HCT116 (cell line): ENCODE results near the gene NUP210. TPM values are rescaled to one million over a fixed set of nuclear protein-coding genes. Genes with fewer than 3 reads are reported as not detected.
A peak's percentile ranks its signal among the peaks of the same experiment; 100 is the strongest.

Experiments used
- ATAC-seq: fragments of 200-7000 bp; cut with Tn5 transposase; 2 replicates; pipeline ENCODE4 v1.9.1; 2020; ENCODE audit warnings: mild to moderate bottlenecking, moderate library complexity
- BruUV-seq: library from RNA; stranded (reverse); fragments of 400-500 nt; replicated peaks from 2 replicates; lab custom pipeline; 2021; lab: Mats Ljungman, UMichigan
- CTCF ChIA-PET: fragments of 300-600 bp; sonication (Branson Sonifier 250); formaldehyde crosslinking; loops from one replicate; lab custom pipeline; 2021; ENCODE audit warnings: antibody characterized with exemption; lab: Charles Lee
- POLR2A ChIA-PET: fragments of 300-600, 350-600 bp; sonication (Branson Sonifier 250); formaldehyde crosslinking; loops from one replicate; lab custom pipeline; 2021; ENCODE audit warnings: antibody characterized with exemption; lab: Charles Lee
- RAD21 ChIA-PET, 2 experiments: fragments of 300-600 bp; sonication (Branson Sonifier 250); formaldehyde crosslinking; loops; one replicate each; lab custom pipeline; 2023; ENCODE audit warnings: low total read pairs in 2 of 2; ENCODE audit not compliant: uncharacterized antibody in 2 of 2, unreplicated experiment in 2 of 2, low non-redundant PET in 1 of 2; lab: Charles Lee
- DNase-seq: peaks from one replicate; pipeline ENCODE4 v3.0.0-alpha.2; 2010; ENCODE audit warnings: low read depth, low spot score
- H2AFZ ChIP-seq: fragments of 200-600 bp; shearing (Covaris generic), sonication (generic); 2 replicates; pipeline ENCODE4 v1.6.1; 2017; ENCODE audit warnings: low read depth, mixed run types, mixed read lengths, antibody characterized with exemption, low read length; ENCODE audit not compliant: poor library complexity, severe bottlenecking
- H3K27ac ChIP-seq: 2 replicates; pipeline ENCODE4 v1.5.1; 2012; ENCODE audit warnings: low read depth, low read length
- H3K27me3 ChIP-seq: fragments of 200-600 bp; sonication (generic); 2 replicates; pipeline ENCODE4 v1.6.1; 2016; ENCODE audit warnings: mixed run types, low read length, mixed read lengths; ENCODE audit not compliant: insufficient read depth
- H3K36me3 ChIP-seq, 2 experiments: fragments of 200-500 bp in 1 of 2; fragments of 200-600 bp in 1 of 2; sonication (Bioruptor generic) in 1 of 2; sonication (generic) in 1 of 2; 2 replicates each; pipeline versions ENCODE4 v1.5.1 to v1.6.1; 2014 to 2016; ENCODE audit warnings: low read length in 2 of 2, inconsistent platforms in 1 of 2, mixed read lengths in 1 of 2, mixed run types in 1 of 2; ENCODE audit not compliant: insufficient read depth in 2 of 2, control insufficient read depth in 1 of 2
- H3K4me1 ChIP-seq, 2 experiments: fragments of 200-600 bp in 1 of 2; sonication (generic) in 1 of 2; 2 replicates each; pipeline versions ENCODE4 v1.5.1 to v1.6.1; 2012 to 2017; ENCODE audit warnings: low read length in 2 of 2, inconsistent platforms in 1 of 2, mild to moderate bottlenecking in 1 of 2, mixed read lengths in 1 of 2, mixed run types in 1 of 2, moderate library complexity in 1 of 2; ENCODE audit not compliant: insufficient read depth in 2 of 2, control insufficient read depth in 1 of 2
- H3K4me2 ChIP-seq: fragments of 200-600 bp; sonication (generic); 2 replicates; pipeline ENCODE4 v1.6.1; 2017; ENCODE audit warnings: mixed run types, low read length, mixed read lengths
- H3K4me3 ChIP-seq, 2 experiments: fragments of 200-600 bp in 1 of 2; sonication (generic) in 1 of 2; replicated peaks in 1 of 2; 2 replicates each; pipeline ENCODE4 v1.5.1; 2011 to 2016; ENCODE audit warnings: low read length in 2 of 2, control low read depth in 1 of 2, low read depth in 1 of 2, mild to moderate bottlenecking in 1 of 2, mixed read lengths in 1 of 2, mixed run types in 1 of 2
- H3K79me2 ChIP-seq: fragments of 200-600 bp; sonication (generic); 2 replicates; pipeline ENCODE4 v1.6.1; 2017; ENCODE audit warnings: mild to moderate bottlenecking, mixed run types, low read length, moderate library complexity, mixed read lengths; ENCODE audit not compliant: insufficient read depth
- H3K9ac ChIP-seq: fragments of 200-600 bp; sonication (generic); 2 replicates; pipeline ENCODE4 v1.6.1; 2016; ENCODE audit warnings: low read length, mixed read lengths
- H3K9me2 ChIP-seq: fragments of 200-600 bp; sonication (generic), shearing (Covaris generic); 2 replicates; pipeline ENCODE4 v1.6.1; 2017; ENCODE audit warnings: mixed run types, mild to moderate bottlenecking, moderate library complexity; ENCODE audit not compliant: insufficient read depth
- H3K9me3 ChIP-seq, 2 experiments: fragments of 200-500 bp in 1 of 2; fragments of 200-600 bp in 1 of 2; sonication (Bioruptor generic) in 1 of 2; sonication (generic) in 1 of 2; 2 replicates each; pipeline ENCODE4 v1.6.1; 2014 to 2017; ENCODE audit warnings: low read length in 2 of 2, mixed read lengths in 2 of 2, inconsistent platforms in 1 of 2, low read depth in 1 of 2, mild to moderate bottlenecking in 1 of 2, mixed run types in 1 of 2, moderate library complexity in 1 of 2; ENCODE audit not compliant: control insufficient read depth in 1 of 2, insufficient read depth in 1 of 2
- H4K20me1 ChIP-seq: fragments of 200-600 bp; sonication (generic), shearing (Covaris generic); 2 replicates; pipeline ENCODE4 v1.6.1; 2017; ENCODE audit warnings: mixed run types, mild to moderate bottlenecking, moderate library complexity; ENCODE audit not compliant: insufficient read depth
- CBX3 ChIP-seq: IDR thresholded peaks from 2 replicates; pipeline ENCODE4 v1.6.1; 2012; ENCODE audit warnings: low read depth
- CEBPB ChIP-seq: IDR thresholded peaks from 2 replicates; pipeline ENCODE4 v1.6.1; 2012; ENCODE audit warnings: low read depth
- EGR1 ChIP-seq: IDR thresholded peaks from 2 replicates; pipeline ENCODE4 v1.6.1; 2012; ENCODE audit warnings: low read depth
- ELF1 ChIP-seq: IDR thresholded peaks from 2 replicates; pipeline ENCODE4 v1.6.1; 2012; ENCODE audit warnings: low read depth, borderline replicate concordance
- EZH2phosphoT487 ChIP-seq: fragments of 200-600 bp; IDR thresholded peaks from 2 replicates; pipeline ENCODE4 v1.6.1; 2018; ENCODE audit warnings: antibody characterized with exemption, borderline replicate concordance
- FOSL1 ChIP-seq: IDR thresholded peaks from 2 replicates; pipeline ENCODE4 v1.6.1; 2012; ENCODE audit warnings: low read depth
- JUND ChIP-seq: IDR thresholded peaks from 2 replicates; pipeline ENCODE4 v1.6.1; 2012
- POLR2A ChIP-seq: IDR thresholded peaks from 2 replicates; pipeline ENCODE4 v1.7.0; 2011; ENCODE audit warnings: borderline replicate concordance; ENCODE audit not compliant: insufficient read depth, insufficient read length; ENCODE audit errors: extremely low read depth
- POLR2AphosphoS5 ChIP-seq: IDR thresholded peaks from 2 replicates; pipeline ENCODE4 v1.6.1; 2011; ENCODE audit warnings: mild to moderate bottlenecking, low read depth, low read length, moderate library complexity
- RAD21 ChIP-seq: IDR thresholded peaks from 2 replicates; pipeline ENCODE4 v1.6.1; 2012; ENCODE audit warnings: low read depth, mild to moderate bottlenecking
- SP1 ChIP-seq: IDR thresholded peaks from 2 replicates; pipeline ENCODE4 v1.6.1; 2012; ENCODE audit warnings: low read depth
- SRF ChIP-seq: IDR thresholded peaks from 2 replicates; pipeline ENCODE4 v1.6.1; 2012; ENCODE audit warnings: low read depth
- ZFX ChIP-seq: fragments of 450-650 bp; IDR thresholded peaks from 2 replicates; pipeline ENCODE4 v1.6.1; 2017
- ZNF274 ChIP-seq: fragments of 200-500 bp; sonication (Bioruptor generic); IDR thresholded peaks from 2 replicates; pipeline ENCODE4 v1.6.1; 2014; ENCODE audit warnings: mild to moderate bottlenecking, low read depth, low read length, inconsistent platforms
- intact Hi-C: fragments of 100-400 bp; cut with micrococcal nuclease; formaldehyde crosslinking; loops from 2 replicates; pipeline ENCODE4 v1.10.0; 2022
- total RNA-seq: library from RNA; stranded (reverse); gene quantifications from one replicate; pipeline ENCODE4 v1.2.1, GENCODE V29; 2021; ENCODE audit not compliant: unreplicated experiment
- TF ChIP-seq, protein P1 (sequence below), 3 experiments: fragments of 200-600 bp in 1 of 3; sonication (generic) in 1 of 3; IDR thresholded peaks in 2 of 3; conservative IDR thresholded peaks in 1 of 3; 2 replicates each; pipeline ENCODE4 v1.5.1; 2012 to 2017; ENCODE audit warnings: low read depth in 2 of 3, low read length in 2 of 3, antibody characterized with exemption in 1 of 3, borderline replicate concordance in 1 of 3, control low read depth in 1 of 3, mild to moderate bottlenecking in 1 of 3, mixed read lengths in 1 of 3, mixed run types in 1 of 3, moderate library complexity in 1 of 3; ENCODE audit not compliant: insufficient read depth in 1 of 3
- TF ChIP-seq, protein P2 (sequence below): IDR thresholded peaks from 2 replicates; pipeline ENCODE4 v1.6.1; 2012

Gene NUP210
- total RNA-seq, 1 experiment from 2014 or later = 74.9 TPM

DNA sequence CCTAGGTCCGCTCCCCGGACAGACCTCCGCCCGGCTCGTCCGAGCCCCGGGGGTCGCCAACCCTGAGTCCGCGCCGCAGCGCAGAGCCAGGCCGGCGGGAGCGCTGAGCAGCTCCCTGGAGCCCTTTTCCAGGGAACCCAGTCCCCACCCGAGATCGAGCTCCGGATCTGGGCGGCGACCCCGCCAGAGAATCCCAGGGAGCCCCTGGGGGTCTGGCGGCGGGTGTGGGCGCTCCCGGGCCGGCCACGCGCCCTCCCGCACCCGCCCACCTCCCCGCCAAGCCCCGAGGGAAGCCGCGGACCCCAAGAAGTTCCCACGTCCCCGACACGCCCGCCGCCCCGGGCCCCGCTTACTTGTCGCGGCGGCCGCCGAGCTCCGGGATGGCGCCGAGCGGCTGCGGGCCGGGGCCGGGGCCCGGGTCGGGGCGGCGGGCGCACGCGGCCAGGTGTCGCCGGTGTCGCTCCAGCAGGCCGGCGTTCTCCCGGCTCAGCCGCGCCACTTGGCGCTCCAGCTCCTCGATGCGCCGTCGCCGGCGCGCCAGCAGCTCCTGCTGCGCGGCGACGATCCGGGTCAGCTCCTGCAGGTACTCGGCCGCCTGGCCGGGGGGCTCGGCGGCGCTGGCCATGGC, 137.7 kb downstream of the NUP210 start:
- Histone ChIP-seq H3K36me3 (no peaks in the 10 kb centered on the region), H3K4me2 (peak overlapping the region; percentile 17; the same call in 1 of the 2 replicates), H3K4me3 (no peak overlapping the region), H3K4me1 (peaks cover 9 to 16% of the 10 kb centered on the region in 2 experiments), H3K27ac (no peak overlapping the region), H2AFZ (no peak overlapping the region), H3K9ac (no peak overlapping the region), H3K27me3 (no peaks in the 10 kb centered on the region), H3K79me2 (no peaks in the 10 kb centered on the region), H3K9me2 (no peaks in the 10 kb centered on the region), H3K9me3 (peaks cover 7 to 12% of the 10 kb centered on the region in 2 experiments; a peak in 2 of 4 replicates)
- CTCF ChIA-PET = interaction anchor here (1.3 kb wide), 1 partner anchor 21 kb away, joined by 4 read pairs; no protein-coding TSS in a partner anchor
- BruUV-seq = no TSS peak
- POLR2A ChIA-PET = no interaction called here
- RAD21 ChIA-PET = no interaction called here
- DNase-seq (no peak), ATAC-seq (no peak)
- intact Hi-C loops = no loop called here
- TF ChIP-seq ELF1 = no peak
- no peak for TF ChIP-seq POLR2AphosphoS5
- TF ChIP-seq EGR1 = no peak
- TF ChIP-seq ZNF274 = no peak
- TF ChIP-seq EZH2phosphoT487 = no peak
- TF ChIP-seq JUND = no peak
- no peak for TF ChIP-seq CBX3
- TF ChIP-seq, all 23 proteins: peak for 0
- no peaks in the 10 kb centered on the region for H4K20me1 ChIP-seq

DNA sequence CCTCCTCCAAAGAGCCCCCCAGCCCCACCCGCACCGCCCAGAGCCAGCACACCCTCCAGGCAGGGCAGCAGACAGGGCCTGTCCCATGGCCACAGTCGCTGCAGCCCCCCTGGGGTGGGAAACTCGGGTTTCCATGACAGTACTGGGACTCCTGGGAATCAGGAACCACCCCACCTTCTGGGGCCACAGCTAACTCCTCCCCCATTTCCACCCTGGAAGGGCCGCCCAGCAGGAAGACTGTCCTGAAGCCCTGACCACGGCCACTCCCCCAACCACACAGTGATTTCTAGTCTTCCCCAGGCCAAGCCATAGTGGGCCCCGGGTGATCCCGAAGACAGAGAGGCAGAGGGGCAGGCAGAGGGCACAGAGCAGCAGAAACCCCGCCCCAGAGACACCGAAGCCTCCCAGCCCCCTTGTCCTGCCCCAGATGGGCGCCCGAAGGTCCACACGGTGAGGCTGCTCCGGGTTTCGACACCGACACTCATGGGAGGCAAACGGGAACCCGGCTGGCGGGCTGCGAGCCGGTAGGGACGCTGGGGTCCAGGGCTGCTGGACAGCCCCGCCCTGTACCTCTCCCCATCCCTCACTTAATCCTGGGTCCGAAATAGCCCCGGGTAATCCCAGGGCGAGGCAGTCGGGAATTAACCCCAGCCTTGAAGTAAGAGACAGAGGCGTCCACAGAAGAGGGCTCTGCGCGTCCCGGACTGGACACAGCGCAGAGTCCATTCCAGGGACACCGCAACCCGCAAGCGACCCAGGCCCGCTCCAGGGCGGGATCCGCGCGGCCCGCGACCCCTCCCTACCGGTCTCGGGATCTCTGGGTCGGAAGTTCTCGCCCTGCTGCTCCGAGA, 138.4 kb downstream of the NUP210 start:
- Histone ChIP-seq H3K4me2 (peak overlapping the region; percentile 17; the same call in 1 of the 2 replicates), H3K4me1 (peaks cover 11 to 17% of the 10 kb centered on the region in 2 experiments), H3K9me3 (peaks cover 4 to 5% of the 10 kb centered on the region in 2 experiments; a peak in 2 of 4 replicates), H3K79me2 (no peaks in the 10 kb centered on the region), H3K9ac (no peak overlapping the region), H2AFZ (no peak overlapping the region), H3K27me3 (no peaks in the 10 kb centered on the region), H3K4me3 (no peak overlapping the region), H4K20me1 (no peaks in the 10 kb centered on the region), H3K36me3 (no peaks in the 10 kb centered on the region), H3K27ac (no peak overlapping the region), H3K9me2 (no peaks in the 10 kb centered on the region)
- no peak for TF ChIP-seq FOSL1
- TF ChIP-seq, protein P1, sequence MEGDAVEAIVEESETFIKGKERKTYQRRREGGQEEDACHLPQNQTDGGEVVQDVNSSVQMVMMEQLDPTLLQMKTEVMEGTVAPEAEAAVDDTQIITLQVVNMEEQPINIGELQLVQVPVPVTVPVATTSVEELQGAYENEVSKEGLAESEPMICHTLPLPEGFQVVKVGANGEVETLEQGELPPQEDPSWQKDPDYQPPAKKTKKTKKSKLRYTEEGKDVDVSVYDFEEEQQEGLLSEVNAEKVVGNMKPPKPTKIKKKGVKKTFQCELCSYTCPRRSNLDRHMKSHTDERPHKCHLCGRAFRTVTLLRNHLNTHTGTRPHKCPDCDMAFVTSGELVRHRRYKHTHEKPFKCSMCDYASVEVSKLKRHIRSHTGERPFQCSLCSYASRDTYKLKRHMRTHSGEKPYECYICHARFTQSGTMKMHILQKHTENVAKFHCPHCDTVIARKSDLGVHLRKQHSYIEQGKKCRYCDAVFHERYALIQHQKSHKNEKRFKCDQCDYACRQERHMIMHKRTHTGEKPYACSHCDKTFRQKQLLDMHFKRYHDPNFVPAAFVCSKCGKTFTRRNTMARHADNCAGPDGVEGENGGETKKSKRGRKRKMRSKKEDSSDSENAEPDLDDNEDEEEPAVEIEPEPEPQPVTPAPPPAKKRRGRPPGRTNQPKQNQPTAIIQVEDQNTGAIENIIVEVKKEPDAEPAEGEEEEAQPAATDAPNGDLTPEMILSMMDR (IDR thresholded peaks at IDR 0.05 in 2 of 3, conservative IDR thresholded peaks at IDR 0.05 in 1 of 3; ENCODE audit: borderline replicate concordance in 1 of 3, insufficient read depth in 1 of 3, low read depth in 2 of 3, low read length in 2 of 3) = no peak
- TF ChIP-seq, protein P2, sequence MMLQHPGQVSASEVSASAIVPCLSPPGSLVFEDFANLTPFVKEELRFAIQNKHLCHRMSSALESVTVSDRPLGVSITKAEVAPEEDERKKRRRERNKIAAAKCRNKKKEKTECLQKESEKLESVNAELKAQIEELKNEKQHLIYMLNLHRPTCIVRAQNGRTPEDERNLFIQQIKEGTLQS = no peak
- no peak for TF ChIP-seq RAD21
- TF ChIP-seq SP1 = no peak
- TF ChIP-seq CEBPB = no peak
- TF ChIP-seq ELF1 = no peak
- no peak for TF ChIP-seq SRF
- TF ChIP-seq POLR2A = no peak
- TF ChIP-seq EZH2phosphoT487 = no peak
- no peak for TF ChIP-seq CBX3
- TF ChIP-seq ZFX = no peak
- BruUV-seq = no TSS peak
- DNase-seq (no peak), ATAC-seq (peak; percentile 10; the same call in 1 of the 2 replicates)
- ChIA-PET CTCF (no interaction called here), RAD21 (no interaction called here), POLR2A (no interaction called here)
- intact Hi-C loops = no loop called here
